Effector CD8-positive, alpha-beta T cell (primary cell): Measurements from ENCODE around the gene SLC29A3.

Experiments used
- DNase-seq: peaks from one replicate; lab custom pipeline; 2025; lab: John Stamatoyannopoulos, UW

SLC29A3 gene

DNA sequence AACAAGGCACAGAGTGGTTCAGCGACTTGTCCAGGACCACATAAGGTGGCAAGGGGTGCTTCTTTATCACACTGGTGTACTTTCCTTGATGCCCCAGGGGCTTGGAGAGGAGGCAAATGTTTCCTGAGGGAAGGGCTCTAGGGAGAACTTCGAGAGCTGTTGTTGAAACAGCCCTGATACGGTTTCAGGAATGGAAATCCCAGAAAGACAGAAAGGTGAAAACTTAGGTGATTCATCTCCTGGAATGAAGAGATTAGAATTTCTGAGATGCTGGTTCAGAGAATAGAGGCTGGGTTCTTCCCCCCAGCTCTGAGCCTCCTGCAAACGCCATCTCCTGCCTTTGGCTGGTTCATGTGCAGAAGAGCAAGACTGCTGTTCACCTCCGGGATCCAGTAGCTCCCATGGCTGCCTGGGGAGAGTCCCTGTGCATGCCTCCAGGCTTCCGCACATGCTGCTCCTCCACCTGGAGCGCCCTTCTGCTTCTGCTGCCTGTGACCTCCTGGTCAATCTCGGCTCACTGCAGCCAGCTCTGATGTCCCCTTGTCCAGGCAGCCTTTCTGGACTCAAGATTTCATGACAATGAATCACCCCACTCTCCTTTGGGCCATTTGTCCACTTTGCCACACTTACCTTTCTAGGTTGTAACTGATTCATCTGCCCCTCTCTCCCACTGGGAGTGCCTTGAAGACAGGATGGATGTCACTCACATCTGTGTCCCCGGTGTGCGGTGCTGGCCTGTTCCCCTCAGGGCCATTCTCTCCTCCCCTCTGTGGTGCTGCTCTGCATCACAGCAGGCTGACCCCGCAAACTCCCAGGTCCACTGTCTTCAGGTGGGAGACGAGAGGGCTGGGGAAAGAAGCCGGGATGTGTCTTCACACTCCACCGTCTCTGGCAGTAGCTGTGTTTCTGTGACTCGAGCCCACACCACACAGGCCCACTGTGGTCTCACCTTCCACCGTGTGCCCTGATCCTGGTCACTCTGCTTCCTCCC, 74.0 kb downstream of the SLC29A3 start:
- DNase-seq: no peak

DNA sequence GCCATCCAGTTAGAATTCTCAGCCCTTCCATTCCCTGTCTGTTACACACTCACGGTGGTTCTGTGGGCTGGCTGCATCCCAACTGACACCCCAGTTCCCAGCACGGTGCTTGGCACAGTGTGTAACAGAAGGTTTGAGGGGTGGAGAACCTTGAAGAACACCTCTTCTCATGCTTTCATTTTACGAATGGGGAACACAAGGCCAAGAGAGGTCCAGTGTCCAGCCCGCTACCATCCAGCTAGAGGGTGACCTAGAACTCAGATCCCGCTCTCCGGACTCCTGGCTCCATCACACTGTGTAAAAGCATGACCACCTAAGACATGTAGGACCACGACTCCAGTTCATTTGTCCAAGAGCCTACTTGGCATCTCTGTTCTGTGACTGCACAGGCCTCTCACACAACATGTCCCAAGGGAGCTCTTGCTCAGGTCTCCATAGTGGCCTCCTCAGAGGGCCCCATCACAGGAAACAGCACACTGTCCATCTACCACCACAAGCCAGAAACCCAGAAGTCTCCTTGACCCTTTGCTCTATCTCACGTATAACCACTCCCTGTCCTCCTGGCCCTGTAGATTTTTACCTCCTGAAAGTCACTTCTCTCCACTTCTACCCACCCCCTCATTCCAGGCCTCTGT, 74.9 kb downstream of the SLC29A3 start:
- no peak for DNase-seq

DNA sequence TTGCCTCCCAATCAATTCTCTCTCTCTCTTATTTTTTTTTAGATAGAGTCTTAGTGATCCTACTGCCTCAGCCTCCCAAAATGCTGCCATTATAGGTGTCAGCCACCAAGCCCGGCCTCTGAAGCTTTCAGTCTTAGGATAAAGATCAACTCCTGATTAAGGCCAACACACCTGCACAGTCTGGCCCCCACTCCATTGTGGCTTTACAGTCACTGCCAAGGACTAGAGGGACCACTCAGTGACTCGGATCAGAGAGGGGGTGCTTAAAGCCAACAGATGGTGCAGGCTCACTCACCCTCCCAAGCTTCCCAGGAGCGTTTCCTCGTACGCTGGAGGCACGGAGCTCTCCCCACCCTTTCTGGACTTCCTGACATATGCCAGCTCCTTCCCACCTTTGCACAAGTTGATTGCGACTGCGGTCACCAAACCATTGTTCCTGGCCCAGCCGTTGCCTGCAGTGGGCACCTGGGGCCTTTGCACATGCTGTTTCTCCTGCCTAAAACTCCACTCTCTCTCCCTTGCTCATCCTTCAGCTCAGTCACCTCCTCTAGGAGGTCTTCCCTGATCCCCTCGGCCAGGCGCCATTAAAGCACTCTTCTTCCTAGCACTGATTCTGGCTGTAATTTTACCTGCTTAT, 76.0 kb downstream of the SLC29A3 start:
- DNase-seq: no peak

DNA sequence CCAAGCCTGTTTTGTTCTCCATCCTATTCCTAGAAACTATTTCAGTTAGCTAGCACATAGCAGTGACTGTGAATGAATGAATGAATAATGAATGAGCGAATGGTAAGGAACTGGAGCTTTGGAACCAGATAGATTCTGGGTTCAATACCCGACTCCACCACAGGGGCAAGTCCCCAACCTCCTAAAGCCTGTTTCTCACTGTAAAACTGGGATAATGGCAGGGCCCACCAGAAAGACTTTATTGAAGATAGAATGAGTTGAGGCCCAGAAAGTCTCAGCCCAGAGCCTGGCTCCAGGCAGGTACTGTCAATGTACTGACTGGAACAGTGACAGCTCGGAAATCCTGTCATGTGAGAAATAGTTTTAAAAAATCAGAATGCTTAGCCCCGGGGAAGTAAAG, 76.6 kb downstream of the SLC29A3 start:
- no peak for DNase-seq

DNA sequence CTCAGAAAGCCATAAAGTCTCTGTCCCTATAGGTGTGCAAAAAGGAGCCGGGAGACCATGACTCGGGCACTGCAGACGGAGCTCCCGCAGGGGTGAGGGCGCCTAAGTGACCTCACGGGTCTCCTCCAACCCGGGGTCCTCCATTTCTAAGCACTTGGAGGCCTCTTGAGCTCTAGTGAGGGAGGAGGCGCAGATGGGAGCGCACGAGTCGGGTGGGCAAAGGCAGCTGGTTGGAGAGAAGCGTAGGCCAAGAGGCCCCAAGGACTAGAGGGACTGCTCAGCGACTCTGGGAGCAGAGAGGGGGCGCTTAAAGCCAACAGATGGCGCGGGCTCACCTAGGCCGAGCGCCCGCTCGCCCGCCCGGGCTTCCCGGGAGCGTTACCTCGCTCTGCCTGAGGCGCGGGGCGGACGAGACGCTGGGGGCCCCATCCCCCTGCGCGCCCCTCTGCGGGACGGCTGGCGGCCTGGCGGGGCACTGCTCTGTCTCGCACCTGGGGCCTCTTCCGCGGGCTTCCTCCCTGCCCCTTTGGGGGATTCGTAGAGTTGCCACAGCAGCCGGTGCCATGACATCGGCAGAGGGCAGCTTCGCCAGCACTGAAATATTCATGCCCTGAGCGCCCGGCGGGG, 77.1 kb downstream of the SLC29A3 start:
- no peak for DNase-seq

DNA sequence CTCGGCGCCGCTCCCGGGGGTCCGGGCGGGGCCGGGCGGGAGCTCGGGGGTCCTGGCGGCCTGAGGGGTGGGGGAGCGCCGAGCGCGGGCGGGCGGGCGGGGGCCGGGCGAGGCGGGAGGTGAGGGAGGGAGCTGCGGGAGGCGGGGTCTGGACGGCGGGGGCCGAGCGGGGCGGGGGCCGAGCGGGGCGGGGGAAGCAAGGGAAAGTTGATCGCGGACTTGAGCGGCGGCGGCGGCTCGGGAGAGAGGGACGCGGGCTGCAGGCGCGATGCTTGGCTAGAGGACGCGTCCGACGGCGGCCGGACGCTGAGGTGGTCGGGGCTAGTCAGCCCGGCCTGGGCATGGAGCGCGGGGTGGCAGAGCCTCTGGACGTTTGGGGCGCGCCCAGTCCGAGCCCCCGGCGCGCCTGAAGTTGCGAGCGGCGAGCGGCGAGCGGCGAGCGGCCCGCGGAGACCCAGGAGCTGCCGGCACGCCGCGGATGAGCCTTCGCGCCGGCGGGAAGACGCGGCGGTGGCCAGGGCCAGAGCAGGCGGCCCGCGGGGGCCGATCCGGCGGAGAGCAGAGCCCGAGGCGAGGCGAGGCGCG, 77.7 kb downstream of the SLC29A3 start, which contains the start of gene CDH23:
Gene CDH23 (plus strand): TSS at position 210 of the 585 bp plus-strand sequence. CDS start 42,912 bp downstream, outside the sequence.
- no peak for DNase-seq

DNA sequence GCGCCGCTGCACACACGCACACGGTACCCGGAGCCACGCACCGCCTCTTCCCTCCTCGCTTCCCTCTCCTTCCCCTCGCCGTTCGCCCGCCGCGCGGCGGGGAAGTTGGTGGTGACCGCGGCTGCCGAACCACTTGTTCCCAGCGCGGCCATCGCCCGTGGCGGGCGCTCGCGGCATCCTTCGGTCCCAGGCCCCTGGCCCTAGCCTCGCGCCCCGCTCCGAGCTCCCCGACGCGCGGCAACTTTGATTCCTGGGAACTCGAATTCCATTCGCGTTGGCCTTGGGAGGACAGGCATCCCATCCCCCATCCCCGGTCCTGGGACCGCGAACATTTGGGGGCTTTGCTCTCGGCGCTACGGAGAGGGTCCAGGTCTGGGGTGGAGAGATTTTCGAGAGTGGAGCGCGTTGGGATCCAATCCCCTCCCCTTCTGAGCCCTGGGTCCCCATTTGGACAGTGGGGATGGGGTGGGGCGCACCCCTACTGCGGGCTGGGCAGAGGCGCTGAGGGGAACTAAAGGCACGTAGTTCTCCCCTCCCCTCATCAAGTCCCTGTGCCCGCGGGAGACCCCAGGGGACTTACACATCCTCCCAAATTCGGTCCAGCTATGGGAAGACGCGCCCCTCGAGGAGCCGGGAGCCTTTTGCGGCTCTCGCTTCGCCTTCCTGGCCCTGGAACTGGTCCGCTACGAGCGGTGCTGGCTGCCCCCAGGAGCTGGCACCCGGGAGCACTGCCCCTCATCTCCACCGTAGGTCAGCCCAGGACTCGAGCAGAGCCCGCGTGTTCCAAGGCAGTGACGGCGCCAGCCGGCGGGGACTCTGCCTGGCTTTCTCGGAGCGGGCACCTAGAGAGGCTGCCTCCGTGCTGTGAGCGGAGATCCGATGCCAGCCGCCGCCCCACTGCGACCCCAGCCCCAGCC, 78.5 kb downstream of the SLC29A3 start:
- no peak for DNase-seq

DNA sequence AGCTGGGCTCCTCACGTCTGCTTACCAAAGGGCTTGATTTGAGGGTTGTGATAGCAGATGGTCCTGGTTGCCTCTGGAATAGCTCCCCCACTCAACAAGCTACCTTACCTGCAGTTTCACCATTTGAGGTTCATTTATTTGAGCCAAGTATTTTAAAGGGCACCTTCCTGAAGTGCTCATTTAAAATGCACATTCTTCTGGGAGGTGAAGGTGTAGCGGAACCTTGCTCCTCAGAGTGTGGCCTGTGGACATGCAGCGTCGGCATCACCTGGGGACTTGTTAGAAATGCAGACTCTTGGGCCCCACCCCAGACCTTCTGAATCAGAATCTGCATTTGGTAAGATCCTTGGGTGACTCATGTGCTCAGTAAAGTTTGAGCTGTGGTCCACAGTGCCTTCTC, 79.9 kb downstream of the SLC29A3 start:
- no peak for DNase-seq

DNA sequence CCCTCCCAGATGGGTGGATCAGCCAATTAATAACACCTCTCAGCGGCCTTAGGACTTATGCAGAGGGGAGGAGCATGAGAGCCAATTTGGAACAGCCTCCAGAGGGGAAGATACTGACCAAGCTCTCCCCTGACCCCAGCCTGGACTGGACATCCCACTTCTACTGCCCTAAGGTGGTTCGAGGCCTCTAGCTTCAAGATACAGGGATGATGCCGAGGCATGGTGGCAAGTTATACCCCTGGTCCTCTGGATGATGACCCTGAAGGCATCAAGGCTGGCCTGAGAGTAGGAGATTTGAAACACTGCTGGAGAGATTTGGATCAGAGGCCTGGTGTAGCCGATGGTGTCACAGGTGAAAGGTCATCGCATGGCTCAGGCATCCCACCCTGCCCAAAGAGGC, 80.9 kb downstream of the SLC29A3 start:
- DNase-seq: no peak

DNA sequence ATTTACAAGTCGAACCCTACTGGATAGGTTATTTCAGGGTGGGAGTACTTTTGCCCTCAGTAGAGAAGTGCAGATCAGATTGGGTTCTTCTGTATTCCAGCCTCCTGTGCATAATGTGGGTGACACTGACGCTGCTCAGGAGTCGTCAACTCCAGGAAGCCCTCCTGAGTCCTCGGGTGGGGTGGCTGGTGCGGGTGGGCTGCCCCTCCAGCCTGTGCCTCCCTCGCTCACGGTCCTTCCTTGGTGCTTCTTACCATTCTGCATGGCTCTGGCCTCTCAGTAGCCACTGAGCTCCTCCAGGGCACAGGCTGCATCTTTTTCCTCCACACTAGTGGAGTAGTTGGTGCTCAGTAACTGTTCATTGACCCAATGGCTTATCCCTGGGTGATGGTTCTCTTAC, 82.0 kb downstream of the SLC29A3 start:
- no peak for DNase-seq

DNA sequence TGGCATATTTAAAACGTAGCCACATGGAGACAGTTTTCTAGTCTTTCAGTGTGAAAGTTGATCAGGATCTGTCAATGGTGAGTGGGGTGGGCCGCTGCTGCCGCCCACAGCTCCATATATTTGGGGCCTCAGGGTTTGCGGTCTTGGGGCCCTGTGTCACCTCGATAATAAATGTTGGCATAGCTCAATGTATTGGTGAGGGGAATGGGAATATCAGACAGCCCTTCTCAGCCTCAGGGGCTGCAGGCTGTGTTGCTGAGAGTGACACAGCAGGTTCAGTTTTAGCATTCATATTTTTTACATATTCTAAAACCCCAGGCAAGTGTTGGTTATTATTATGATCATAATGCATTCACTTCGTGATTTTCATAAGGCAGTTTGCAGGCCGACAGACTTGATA, 82.9 kb downstream of the SLC29A3 start:
- DNase-seq: no peak

DNA sequence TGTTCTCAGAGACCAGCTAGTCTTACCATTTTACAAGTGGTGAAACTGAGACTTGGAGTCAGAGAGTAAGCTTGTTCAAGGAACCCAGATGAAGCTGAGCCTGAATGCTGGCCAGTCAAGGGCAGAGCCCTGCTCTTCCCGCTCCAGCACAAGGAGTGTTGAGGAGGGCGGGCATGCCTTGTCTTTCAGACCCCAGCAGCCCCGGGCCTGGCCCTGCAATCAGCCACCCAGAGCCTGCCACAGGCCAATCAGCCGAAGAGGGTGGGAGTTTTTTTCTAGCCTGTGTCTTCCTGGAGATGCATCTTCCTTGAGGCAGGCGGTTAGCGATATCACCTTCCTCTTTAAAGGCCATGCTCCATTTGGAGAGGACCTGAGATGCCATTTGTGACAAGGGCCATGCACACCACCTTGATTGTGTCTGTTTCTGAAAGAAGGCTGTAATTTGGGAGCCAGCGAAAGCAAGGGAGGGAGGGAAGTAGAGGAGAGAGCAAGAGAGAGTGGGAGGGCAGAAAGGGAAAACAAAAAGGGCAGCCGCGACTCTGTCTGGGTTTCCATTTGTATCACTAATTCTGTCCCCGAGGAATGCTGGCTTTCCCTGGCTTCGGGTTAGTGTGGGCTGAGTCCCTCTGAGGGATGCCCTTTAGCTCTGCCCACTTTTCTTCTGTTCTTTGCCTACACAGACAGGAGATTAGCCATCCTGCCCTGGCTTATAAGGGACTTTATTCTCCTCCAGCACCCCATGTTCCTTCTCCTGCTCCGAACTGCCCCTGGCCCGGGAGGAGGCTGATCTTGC, 85.6 kb downstream of the SLC29A3 start:
- no peak for DNase-seq

DNA sequence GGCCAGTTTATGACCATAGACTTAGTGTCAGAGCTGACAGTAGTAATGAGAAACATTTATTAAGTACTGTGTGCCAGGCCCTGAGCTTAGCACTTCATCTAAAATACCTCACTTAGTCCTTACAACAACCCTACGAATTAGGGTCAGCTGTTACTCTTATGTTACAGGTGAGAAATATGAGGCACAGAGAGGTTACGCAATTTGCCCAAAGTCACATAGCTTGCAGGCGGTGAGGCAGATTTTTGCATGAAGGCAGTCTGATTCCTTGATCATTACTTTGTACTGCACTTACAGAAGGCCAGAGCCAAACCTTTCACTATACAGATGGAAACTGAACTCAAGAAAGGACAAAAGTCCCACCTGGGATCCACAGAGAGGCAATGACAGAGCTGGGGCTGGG, 87.8 kb downstream of the SLC29A3 start:
- no peak for DNase-seq

DNA sequence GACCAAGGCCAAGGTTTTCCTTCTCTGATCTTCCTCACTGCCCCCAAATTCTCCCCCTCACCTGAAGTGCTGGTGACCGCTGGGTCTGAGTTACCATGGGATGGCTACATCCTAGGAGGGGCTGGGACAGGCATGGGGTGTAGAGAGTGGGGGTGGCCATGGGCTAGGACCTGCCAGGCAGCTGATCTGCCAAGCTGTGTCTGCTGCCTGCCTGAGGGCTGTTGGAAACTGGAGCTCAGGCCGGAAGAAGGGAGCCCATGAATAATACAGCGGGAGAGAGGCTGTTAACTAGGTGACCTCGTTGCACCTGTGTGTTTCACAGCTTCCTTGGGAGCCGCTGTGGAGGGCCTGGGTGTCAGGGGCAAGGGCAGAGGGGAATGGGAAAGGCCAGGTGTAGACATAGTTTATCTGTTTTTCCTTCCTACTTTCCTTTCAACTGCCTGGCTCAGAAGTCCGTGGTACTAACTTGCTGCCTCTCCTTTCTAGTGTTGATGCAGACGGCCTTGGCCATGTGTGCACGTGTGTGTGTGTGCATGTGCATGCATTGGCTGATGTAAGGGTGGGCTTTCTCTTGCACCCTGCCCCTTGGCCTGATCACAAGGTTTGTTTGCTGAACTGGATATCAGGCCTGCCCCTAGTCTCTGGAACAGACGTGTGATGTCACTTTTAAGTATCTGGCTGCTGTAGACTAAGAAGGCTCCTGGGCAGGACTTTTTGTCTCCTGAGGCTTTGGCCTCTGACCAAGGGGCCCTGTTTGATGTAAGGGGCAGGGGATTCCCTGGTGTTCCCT, 89.6 kb downstream of the SLC29A3 start:
- no peak for DNase-seq

DNA sequence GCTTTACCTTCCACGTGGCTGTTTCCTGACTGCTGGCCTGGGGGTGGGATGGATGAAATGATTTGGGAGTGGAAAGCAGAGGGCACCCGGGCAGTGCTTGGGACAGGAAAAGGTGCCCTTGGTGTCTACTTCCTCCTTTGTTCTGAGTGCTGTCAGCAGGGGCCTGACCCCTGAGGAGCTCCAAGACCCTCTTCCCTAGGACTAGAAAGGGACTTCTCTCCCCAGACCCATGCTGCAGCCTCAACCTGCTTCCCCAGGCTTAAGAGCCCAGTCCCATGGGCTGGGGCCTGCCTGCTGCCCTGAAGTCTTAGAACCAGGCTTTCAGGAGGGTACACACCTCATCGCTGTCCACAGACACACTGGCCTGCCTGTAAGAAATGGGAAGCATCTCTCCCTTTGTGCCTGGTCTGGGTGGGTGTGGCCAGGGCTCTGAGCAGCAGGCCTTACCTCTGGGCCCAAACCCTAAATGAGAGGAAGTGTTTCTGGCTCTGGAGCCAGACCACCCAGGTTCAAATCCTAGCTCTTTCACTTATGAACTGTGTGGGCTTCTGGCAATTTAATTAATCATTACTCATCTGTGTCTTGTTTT, 90.6 kb downstream of the SLC29A3 start:
- no peak for DNase-seq
